Cardiac fibroblast (primary cell): ENCODE data around the gene MEF2C.

Experiments used
- DNase-seq, 2 donors: peaks; one replicate each; pipeline versions ENCODE4 v3.0.0 to v3.0.0-alpha.2; 2010; ENCODE audit warnings: low read depth in 2 of 2
- H3K4me3 ChIP-seq, 2 donors: replicated peaks in 1 of 2; 1 replicate in 1 of 2; 2 replicates in 1 of 2; pipeline ENCODE4 v1.5.1; 2011; ENCODE audit warnings: low read depth in 2 of 2, low read length in 2 of 2, mild to moderate bottlenecking in 2 of 2, moderate library complexity in 1 of 2
- TF ChIP-seq, protein P1 (sequence below): IDR thresholded peaks from one replicate; pipeline ENCODE4 v1.5.1; 2011; ENCODE audit warnings: low read depth, mild to moderate bottlenecking, low read length, inconsistent platforms

The MEF2C gene

DNA sequence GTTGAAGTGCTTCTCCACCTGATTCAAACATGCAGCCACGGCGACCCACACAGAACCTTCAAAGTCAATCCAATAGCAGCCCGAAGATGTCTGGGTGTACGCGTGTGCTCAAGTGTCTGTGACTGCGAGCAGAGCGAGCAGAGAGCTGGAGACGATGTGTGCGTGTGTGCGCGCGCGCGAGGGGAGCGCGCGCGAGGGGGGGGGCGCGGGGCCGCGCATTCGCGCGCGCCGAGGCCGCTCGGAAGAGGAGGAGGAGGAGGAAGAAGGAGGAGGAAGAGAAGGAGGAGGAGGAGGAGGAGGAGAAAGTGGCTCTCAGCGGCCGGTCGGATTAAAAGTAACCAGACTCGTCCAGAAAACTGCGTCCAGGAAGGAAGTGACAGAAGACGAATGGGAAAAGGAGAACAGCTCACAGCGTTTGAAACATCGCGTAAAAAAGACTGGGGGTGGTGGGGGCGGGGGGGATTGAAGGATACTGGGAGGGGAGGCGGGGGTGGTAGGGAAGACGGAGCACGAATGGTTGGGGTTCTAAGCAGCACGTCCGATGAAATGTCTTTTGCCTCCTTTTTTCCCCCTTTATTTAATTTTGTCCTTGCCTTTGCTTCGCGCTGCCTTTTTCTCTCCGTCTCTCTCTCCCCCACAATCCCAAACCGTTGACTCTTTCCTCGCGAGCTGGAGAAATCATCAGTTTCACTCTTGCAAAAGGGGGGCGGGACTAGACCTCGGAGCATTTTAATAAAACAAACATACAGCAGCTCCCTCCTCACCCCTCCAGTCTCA is at the start of gene MEF2C:
Gene MEF2C (minus strand): TSS at position 126 of the 777 bp plus-strand sequence. CDS start 59,396 bp downstream, outside the sequence.
- TF ChIP-seq, protein P1, sequence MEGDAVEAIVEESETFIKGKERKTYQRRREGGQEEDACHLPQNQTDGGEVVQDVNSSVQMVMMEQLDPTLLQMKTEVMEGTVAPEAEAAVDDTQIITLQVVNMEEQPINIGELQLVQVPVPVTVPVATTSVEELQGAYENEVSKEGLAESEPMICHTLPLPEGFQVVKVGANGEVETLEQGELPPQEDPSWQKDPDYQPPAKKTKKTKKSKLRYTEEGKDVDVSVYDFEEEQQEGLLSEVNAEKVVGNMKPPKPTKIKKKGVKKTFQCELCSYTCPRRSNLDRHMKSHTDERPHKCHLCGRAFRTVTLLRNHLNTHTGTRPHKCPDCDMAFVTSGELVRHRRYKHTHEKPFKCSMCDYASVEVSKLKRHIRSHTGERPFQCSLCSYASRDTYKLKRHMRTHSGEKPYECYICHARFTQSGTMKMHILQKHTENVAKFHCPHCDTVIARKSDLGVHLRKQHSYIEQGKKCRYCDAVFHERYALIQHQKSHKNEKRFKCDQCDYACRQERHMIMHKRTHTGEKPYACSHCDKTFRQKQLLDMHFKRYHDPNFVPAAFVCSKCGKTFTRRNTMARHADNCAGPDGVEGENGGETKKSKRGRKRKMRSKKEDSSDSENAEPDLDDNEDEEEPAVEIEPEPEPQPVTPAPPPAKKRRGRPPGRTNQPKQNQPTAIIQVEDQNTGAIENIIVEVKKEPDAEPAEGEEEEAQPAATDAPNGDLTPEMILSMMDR, result no peak
- peak; percentile 92 for DNase-seq
- H3K4me3 ChIP-seq, result peak within 1 kb of the TSS; percentile 68 to 69

DNA sequence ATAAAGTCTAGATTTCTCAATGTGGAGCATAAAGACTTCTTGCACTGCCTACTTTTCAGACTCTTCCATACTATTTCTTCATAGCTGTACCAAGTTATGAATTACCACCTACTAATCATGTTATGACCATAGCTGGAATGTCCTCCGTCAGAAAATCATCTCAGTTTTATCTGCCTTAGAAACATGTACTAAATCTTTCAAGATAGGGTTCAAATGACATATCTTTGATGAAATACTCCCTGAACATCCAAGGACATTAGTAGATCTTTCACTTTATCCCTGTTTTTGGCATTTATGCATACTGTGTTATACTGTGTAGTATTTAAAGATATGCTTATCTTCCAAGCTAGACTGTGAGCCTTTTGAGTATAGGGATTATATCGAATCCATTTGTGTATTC is 49.6 kb upstream of the MEF2C start:
- no peak overlapping the region for H3K4me3 ChIP-seq
- TF ChIP-seq, protein P1, result no peak
- no peak for DNase-seq

DNA sequence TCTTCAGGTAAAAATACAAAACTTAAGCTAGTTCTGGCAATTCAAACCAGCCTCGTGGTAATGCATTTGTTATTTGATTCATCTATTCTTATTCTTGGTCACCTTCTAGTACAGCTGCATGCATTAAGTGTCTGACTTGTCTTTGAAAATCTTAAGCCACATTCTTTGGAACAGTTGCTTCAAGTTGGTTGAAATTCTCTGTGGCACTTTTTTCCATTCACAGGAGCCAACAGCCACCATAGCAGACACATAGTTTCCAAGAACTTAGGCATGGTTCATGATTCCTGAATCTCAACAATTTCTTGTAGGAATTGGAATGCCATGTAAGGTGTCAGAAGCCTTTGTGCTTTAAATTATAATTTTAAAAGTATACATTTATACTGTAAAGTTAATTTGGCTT is 47.4 kb upstream of the MEF2C start:
- DNase-seq, result no peak

DNA sequence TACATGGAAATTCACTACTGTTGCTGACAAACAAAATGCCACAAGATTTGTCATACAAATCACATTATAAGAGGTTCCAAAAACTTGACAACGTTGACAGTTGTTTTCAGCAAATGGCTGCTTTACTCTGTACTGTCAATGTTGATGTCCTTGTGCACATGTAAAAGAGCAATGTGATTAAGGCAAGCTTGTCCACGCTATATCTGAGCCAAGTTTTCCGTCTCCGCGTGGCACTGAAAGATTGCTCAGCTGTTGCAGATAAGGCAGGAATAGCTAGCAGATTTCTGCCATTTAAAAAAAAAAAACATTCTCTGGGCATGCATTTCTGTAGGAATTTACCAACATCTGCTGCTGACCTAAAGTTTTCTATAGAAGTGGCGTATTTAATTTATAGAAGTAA is 46.4 kb upstream of the MEF2C start:
- DNase-seq, result no peak
- TF ChIP-seq, protein P1, result no peak
- no peak overlapping the region for H3K4me3 ChIP-seq

More for the DNA sequence above, 47.4 kb upstream of the MEF2C start:
- TF ChIP-seq, protein P1, result no peak
- no peak overlapping the region for H3K4me3 ChIP-seq

DNA sequence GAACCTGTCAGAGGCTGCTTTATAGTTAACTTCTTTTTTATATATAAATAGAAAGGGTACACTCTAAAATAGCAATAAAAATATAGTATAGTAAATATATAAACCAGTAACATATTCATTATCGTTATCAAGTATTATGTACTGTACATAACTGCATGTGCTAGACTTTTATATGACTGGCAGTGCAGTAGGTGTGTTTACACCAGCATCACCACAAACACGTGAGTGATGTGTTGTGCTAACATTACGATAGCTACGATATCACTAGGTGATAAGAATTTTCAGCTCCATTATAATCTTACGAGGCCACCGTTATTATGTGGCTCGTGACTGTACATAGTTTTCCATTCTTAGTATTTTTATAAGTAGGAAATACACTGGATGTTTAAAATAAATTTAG is 43.8 kb upstream of the MEF2C start:
- TF ChIP-seq, protein P1, result no peak
- no peak for DNase-seq
- no peak overlapping the region for H3K4me3 ChIP-seq

DNA sequence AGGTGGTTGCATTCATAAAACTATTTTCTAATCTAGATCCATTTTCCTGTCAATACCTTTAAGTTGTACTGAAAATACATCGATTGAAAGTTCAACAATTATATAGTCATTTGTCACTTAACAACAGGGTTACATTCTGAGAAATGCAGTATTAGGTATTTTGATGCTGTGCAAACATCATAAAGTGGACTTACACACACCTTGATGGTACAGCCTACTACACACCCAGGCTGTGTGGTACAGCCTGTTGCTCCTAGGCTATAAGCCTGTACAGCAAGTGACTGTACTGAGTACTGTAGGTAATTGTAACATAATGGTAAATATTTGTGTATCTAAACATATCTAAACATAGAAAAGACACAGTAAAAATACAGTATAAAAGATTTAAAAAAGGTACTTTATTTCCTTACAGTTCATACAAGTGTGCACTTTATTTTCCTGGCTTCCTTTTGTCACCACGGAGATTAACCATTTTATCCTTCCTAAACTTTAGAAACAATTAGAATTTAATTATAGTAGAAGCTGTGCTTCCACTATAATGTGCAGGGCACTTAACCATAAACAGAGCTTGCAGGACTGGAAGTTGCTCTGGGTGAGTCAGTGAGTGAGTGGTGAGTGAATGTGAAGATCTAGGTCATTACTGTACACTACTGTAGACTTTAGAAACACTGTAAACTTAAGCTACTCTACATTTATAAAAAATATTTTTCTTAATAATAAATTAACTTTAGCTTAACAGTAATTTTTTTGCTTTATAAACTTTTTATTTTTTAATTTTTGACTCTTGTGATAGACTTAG is 42.9 kb upstream of the MEF2C start:
- no peak overlapping the region for H3K4me3 ChIP-seq
- TF ChIP-seq, protein P1, result no peak
- peak in 1 of 2 donors; percentile 39 for DNase-seq
